ENCODE data around the gene TMEM213. TPM values are rescaled to one million over a fixed set of nuclear protein-coding genes. Genes with fewer than 3 reads are reported as not detected.

TMEM213 gene
- total RNA-seq, 1 donor from 2014 or later = not detected

DNA sequence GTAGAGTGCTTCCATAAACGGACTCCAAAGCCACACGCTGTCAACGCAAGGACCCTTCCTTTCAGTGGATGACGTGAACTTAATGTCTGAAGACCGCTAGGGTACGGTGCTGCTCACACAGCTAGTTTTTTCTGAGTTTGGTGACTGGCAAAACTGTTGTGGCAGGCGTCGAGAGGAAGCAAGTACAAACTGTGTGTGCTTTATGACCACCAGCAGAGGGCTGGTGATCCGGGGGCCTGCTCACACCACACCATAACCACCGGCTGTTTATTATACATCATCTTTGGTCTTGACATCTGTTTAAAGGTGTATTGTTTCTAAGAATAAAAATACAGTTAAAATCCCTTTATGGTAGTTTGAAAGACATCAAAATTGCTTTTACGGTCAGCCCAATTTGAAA is 37.3 kb downstream of the TMEM213 start:
- DNase-seq (ENCODE audit: extremely low read depth, low read depth, low spot score) = no peak

DNA sequence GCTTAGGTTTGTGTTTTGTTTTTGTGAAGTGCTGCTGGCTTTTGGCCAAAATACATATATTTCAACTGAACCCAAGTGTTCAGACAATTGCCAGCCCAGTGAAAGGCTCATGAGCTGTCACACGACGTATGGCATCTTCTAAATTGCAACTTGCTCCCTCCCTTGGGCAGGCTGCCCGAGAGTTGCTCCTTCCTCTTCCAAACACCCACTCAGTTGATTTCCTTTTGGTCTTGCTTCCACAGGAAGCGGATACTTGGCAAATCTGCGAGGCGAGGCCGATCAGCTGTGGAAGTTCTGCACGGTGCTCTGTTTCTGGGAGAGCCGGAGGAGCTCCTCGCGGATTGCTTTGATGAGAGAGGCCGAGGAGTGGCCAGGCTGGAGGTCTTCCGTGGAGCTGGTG is 39.8 kb downstream of the TMEM213 start:
- DNase-seq (ENCODE audit: extremely low read depth, low read depth, low spot score) = peak; percentile 10

DNA sequence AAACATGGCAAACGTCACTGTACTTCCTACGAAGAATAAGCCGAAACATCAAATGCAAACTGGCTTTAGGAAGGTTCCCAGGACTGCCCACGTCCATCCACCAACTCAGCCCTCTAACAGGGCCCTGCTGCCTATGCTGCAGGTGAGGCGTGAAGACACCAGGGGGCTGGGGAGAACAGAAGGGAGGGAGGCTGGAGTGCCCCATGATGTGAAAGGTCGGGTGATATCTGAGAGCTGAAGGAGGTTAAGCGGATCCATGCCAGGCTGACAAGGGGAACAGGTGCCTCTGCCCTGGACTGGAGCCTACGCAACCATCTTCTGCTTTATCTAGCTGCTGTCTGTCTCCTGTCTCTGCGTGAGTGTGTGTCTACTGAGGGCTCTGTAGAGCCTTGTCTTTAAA is 40.4 kb downstream of the TMEM213 start:
- no peak for DNase-seq (ENCODE audit: extremely low read depth, low read depth, low spot score)

DNA sequence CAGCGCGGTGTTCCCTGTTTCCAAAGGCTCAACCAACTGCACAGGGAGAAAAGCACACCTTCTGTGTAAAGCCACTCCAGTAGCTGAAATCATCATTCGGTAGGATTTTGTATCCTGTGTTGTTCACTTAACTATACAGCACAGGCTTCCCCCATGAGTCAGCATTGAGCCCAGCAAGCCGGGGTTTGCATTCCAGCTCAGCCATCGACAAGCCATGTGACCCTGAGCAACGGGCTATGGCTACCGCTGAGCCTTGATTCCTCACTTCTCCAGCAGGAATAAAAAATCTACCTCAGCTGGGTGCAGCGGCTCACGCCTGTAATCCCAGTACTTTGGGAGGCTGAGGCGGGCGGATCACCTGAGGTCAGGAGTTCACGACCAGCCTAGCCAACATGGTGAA is 44.3 kb downstream of the TMEM213 start:
- peak; percentile 20 for DNase-seq (ENCODE audit: extremely low read depth, low read depth, low spot score)

DNA sequence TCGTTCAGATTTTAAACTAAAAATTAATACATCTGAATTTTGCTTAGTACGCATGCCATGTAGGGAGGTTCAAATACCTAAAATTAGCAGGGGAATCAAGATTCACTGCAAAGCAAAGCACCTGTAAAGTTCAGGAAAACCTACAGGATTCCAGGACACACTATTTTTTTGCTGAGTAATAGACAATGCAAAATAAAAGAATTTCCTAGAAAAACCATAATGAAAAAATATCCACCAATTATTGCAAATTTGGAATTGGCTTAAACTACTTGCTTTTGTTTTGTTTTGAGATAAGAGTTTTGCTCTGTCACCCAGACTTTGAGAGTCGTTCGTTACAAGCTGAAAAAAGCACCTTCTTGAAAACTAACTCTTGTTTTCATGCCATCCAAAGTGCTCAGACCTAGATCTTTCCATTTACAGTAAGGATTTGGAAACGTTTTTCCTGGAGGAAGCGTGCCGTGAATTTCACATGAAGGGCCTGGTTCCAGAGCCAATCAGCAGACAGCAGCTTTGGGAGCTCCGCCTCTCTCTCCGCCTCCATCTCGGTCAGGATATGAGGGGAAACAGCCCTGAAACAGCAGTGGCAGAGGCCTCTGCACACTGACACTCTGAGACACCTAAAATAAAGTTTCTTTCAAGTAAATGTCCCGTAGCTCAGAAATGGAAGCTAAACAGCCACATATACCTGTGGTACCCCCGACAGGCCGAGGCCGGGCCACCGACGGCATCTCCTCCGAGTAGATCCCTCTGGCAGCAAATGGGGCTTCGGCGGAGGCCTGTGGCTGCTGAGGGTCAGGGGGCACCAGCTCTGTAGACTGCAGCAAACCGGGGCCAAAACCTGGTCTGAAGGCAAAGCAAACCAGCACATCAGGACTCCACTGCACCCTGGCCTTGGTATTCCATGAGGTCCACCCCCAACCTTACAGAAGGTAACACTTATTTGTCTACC is 46.1 kb downstream of the TMEM213 start:
- no peak for DNase-seq (ENCODE audit: extremely low read depth, low read depth, low spot score)

DNA sequence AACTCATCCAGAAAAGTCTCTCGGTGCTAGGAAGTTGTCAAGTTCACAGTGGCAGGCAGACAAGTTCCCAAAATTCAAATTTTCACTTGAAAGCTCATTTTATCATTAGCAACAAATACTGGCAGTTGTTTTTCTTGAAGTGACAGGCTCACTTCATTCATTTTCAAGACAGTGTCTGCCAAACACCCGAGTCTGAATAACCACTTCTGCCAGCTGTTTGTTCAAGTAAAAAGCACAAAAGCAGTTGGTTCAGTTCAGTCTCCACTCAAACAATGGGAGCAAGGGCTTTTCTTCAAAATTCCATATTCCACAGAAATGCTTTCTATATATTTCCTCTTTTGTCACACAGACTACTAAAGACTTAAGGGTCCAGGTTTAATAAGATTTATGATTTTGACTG is 47.9 kb downstream of the TMEM213 start:
- no peak for DNase-seq (ENCODE audit: extremely low read depth, low read depth, low spot score)

DNA sequence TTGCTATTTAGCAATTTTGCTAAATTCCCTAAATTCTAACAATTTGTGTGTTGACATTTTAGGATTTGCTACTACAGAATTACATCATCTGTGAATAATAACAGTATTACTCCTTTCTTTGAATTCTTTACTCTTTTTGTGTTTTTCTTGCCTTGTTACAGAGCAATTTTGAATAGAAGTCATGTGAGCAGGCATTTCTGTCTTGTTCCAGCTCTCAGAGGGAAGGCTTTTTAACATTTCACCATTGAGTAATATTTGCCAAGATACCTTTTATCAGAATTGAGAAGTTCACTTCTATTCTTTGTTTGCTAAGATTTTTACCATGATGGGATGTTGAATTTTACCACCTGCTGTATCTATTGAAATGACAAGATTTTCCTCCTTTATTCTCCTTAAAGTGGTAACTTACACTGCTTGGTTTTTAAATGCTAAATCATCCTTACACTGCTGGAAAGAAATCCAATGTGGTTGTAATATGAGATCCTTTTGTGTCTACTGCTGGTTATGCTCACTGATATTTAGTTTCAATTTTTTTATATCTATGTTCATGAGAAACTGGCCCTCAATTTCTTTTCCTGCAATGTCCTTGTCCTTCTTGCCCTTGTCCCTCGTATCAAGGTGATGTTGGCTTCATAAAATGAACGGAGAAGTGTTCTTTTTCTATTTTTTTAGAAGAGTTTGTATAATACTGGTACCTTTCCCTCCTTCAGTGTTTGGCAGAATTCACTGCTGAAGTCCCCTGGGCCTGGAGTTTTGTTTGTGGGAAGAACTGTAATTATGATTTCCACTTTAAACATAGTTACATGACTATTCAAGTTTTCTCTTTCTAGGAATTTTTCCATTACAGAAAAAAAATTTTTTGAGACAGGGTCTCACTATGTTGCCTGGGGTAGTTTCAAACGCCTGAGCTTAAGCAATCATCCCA is 50.5 kb downstream of the TMEM213 start:
- DNase-seq (ENCODE audit: extremely low read depth, low read depth, low spot score) = no peak

DNA sequence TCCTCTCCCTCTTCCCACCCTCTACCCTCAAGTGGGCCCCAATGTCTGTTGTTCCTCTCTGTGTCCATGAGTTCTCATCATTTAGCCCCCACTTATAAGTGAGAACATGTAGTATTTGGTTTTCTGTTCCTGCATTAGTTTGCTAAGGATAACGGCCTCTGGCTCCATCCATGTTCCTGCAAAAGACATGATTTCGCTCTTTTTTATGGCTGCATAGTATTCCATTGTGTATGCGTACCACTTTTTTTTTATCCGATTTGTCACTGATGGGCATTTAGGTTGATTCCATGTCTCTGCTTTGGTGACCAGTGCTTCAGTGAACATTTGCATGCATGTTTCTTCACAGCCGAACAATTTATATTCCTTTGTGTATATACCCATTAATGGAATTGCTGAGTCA is 51.9 kb downstream of the TMEM213 start:
- DNase-seq (ENCODE audit: extremely low read depth, low read depth, low spot score) = no peak

DNA sequence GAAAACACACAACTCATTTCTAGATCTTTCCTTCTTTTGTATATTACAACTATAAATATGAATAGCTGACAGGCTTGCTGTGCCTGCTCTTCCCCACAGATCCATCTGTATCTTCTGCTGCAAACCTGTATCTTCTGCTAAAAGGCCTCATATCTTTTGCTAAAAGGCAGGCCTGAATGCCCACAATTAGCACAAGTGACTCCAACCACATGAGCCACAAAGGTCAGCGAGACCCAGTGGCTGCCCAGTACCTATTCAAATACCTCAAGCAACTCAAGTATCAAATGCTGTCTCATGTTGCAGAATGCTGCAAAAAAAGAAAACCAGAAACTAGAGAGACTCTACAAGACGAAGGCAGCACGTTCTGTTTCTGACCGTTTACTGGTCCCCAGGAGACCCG is 54.7 kb downstream of the TMEM213 start:
- DNase-seq (ENCODE audit: extremely low read depth, low read depth, low spot score) = no peak

DNA sequence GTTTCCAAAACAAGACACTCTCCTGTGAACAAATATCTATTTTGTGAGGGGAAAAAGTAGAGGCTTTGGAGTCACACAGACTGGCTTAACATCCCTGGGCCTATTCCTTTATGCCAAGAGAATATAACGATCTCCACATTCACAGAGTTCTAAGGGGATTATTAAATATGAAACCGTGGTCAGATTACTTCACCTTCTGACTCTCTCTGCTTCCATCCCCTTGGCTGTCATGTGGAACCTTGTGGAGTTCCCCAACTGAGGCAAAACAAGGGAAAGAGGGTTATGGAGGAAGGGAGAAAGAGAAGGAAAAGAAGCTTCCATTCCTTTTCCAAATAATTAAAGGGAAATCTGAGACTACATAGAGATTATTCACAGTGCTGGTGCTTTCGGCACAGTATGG is 55.7 kb downstream of the TMEM213 start:
- no peak for DNase-seq (ENCODE audit: extremely low read depth, low read depth, low spot score)

DNA sequence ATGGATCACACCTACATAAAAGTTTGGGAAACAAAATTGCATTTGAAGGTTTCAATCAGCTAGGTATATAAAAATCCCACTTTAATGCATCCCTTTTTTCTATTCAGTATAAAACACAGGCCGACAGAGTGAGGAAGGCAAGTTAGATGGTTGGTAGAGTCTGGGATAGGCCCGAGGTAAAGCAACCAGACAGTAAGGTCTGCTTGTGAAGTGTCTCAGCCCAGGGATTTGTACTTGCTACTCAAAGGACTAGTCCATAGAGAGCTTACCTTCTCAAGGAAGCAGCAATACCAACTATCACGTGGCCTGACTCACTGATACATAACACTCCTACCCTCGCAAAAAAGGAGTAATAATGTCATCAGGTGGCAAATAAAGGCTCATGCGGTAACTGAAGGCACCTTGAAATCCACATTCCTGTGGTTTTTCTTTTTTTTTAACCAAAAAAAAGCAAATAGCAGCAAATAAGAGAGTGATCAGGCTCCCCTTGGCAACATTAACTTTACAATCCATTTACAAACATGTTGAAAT is 56.4 kb downstream of the TMEM213 start:
- DNase-seq (ENCODE audit: extremely low read depth, low read depth, low spot score) = no peak

DNA sequence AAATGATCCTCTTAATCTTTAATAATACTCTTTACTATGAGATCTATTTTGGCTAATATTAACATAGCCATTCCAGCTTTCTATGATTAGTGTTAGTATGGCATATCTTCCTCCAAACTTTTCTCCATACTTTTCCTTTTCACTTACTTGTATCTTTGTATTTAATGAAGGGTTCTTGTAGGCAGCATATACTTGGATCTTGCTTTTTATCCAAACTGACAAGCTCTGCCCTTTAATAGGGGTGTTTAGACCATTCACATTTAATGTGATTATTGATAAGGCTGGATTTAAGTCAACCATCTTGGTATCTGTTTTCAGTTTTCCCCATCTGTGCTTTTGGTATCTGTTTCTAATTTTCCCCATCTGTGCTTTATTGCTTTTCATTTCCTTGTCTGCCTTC is 59.9 kb downstream of the TMEM213 start:
- no peak for DNase-seq (ENCODE audit: extremely low read depth, low read depth, low spot score)

DNA sequence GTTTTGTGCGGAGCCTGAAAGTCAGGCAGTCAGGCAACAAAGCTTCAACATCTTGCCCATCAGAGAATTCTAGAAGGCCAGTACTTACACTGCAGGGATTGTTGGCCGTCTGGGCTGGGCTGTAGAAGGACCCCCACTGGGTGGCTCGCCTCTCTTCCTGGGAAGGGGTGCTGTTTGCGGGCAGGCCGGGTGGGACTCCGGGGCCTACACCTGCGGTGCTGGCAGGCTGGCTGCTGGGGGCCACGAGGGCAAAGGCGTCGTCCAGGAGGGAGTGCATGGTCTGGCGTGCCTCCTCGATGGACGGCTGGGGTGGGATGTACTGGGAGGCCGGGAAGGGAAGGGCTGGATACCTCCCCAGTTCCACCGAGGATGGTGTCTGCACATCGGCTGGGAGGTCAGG is 63.3 kb downstream of the TMEM213 start:
- DNase-seq (ENCODE audit: extremely low read depth, low read depth, low spot score) = no peak

DNA sequence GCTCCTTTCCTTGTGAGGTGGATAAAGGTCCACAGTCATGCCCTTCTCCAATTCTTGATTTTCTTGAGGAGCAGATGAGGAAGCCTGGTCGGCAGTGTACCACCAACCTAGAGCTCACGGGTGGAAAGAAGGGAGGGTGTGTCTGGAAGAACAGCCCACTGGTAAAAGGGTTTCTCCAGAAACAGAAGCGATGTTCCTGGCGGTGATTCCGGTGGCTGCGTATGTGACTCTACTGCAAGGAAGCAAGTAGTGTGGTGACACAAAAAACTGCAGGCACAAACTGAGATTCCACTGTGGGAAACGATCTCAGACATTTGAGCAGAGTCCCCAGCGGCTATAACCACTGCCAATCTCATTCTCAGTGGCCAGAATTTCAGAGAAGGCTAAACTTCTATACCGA is 66.1 kb downstream of the TMEM213 start:
- no peak for DNase-seq (ENCODE audit: extremely low read depth, low read depth, low spot score)

DNA sequence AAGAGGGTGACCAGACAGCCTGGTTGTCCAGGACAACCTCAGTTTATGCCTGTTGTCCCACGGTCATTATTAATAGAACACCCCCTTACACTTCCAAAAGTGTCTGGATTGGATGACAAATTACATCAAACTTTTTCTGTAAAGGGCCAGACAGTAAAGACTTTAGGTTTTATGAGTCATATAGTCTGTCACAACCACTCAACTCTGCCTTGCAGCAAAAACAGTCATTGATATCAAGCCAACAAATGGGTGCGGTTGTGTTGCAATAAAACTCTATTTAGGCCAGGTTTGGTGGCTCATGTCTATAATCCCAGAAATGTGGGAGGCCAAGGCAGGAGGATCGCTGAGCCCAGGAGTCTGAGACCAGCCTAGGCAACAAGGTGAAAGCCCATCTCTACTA is 66.9 kb downstream of the TMEM213 start:
- DNase-seq (ENCODE audit: extremely low read depth, low read depth, low spot score) = no peak

DNA sequence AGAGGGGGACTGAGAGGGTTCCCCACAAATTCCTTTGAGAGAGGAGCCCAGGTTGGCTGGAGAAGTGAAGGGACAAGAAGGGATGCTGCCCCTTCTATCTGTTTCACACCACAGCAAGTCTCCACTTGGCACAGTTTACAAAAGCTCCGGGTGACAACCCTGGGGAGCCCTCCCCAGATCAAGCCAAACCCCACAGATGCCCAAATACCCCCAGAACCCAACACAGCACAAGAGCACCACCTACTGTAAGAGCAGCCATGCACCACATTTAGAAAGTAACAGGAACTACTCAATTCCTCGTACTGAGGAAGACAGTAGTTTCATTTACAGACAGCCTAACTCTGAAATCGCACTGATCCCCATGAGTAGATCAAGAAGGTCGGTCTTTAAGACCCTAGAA is 68.0 kb downstream of the TMEM213 start:
- no peak for DNase-seq (ENCODE audit: extremely low read depth, low read depth, low spot score)

DNA sequence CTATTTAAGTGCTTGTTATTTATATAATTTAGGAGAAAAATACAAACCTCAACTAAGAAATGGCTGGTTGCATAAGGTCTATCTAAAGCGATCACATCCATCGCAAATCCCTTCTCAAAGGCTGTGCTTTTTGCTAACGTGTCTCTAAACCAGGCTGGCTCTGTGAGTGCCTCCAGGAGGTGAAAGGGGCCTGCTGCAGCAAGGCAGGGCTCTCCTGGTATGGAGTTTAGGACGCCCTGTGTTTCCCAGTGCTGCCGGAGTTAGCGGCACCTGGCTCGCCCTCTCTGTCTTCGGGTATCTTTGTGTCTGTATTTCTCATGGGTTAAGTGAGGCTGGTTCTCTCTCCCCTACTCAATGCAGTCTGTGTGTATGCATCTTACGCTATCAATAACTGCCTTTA is 68.6 kb downstream of the TMEM213 start:
- DNase-seq (ENCODE audit: extremely low read depth, low read depth, low spot score) = no peak

DNA sequence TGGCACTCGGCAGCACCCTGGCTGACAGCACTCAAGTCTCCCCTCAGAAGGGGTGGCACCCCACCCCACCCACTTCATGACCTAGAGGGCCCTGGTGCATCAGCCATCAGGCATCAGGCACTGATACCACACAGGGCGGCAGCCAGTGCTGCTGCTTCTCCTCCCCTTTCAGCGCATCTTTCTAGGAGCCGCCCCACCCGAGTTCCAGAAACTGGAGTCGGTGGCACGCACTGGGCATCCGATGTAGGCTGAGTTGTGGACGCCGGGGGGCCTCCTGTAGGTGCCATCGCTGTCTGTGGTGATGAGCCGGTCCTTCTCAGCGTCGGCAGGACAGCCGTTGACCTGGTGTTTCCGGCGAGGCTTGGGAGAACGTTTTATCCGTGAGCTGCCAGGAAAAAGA is 70.0 kb downstream of the TMEM213 start:
- no peak for DNase-seq (ENCODE audit: extremely low read depth, low read depth, low spot score)

DNA sequence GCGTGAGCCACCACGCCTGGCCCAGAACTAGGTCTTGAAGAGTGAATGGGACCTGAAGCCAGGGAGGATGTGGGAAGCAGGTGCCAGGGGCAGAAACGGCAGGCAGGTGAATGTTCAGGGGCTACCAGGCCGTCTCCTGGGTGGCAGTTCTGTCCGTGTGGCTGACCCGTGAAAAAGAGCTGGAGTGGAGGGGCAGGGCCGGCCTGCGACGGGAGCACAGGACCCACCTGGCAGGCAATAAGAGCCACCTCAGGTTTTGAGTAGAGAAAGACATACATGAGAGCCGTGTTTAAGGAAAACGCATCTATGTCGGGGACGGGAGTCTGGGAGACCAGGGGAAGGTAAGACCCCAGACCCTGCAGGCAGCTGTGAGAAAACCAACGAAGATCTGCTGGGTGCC is 70.9 kb downstream of the TMEM213 start:
- no peak for DNase-seq (ENCODE audit: extremely low read depth, low read depth, low spot score)

DNA sequence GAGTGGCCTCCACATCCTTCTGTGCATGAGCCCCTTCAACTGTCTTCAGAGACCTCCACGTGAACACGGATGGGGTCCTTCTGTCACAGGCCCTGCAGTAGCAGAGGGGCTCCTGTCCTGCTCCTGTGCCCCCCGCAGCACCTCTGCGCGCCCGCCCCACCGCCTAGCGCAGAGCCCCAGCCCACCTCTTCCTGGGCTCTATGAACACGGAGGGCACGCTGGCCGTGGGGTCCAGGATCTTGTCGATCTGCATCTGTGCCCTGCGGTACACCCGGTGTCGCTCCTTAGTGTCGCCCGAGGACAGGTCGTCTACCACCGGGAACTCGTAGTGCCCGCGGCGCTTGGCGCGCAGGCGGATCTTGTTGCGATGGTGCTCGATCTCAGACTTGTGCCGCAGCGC is 71.6 kb downstream of the TMEM213 start:
- DNase-seq (ENCODE audit: extremely low read depth, low read depth, low spot score) = no peak

DNA sequence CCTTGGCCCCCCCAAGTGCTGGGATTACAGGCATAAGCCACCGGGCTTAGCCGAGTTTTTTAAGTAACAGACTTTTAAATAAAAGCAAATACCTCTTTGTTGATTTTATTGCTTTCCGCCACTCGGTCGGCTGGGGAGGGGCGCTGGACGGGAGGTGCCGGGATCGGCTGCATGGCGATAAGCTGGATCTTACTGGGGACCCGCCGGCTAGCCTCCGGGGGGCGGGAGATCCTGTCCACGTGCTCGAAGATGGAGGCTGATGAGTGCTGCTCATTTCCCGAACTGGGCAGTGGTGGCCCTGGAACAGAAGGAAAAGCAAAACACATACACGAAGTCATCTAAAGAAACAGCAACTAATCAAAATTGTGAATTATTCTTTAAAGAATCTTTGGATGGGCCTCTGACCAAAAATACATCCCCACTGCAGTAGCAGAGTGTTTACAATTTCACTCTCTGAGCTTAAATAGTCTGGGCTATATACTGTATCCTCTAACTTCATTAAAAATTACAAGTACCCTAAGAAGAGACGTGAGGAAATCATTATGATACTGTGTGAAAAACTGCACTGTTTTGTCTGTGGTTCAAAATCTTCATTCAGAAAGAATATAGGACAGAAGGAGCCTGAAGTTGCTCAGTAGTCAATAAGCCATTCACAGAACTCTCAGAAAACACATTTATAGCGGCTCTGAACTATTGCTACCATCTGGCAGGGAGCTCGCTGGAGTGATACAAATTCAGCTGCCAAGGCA is 73.4 kb downstream of the TMEM213 start:
- no peak for DNase-seq (ENCODE audit: extremely low read depth, low read depth, low spot score)

All from glomerular endothelial cell (primary cell).